Keratinocyte (primary cell): Measurements from ENCODE around the gene VPS50.

Experiments used
- CTCF ChIP-seq, 3 experiments: IDR thresholded peaks in 1 of 3; conservative IDR thresholded peaks in 1 of 3; optimal IDR thresholded peaks in 1 of 3; 2 replicates in 2 of 3; 3 replicates in 1 of 3; pipeline versions ENCODE3 to v1.5.1; 2011; ENCODE audit warnings: low read length in 3 of 3, mild to moderate bottlenecking in 3 of 3, moderate library complexity in 2 of 3, control low read depth in 1 of 3, inconsistent platforms in 1 of 3; ENCODE audit not compliant: insufficient read depth in 2 of 3; ENCODE audit errors: extremely low read depth in 1 of 3
- EZH2 ChIP-seq: IDR thresholded peaks from one replicate; pipeline ENCODE4 v1.6.1; 2012; ENCODE audit warnings: inconsistent platforms, mild to moderate bottlenecking, low read length, moderate library complexity

- TF ChIP-seq CTCF (optimal IDR thresholded peaks at IDR 0.05 in 1 of 3, IDR thresholded peaks at IDR 0.05 in 1 of 3, conservative IDR thresholded peaks at IDR 0.05 in 1 of 3; ENCODE audit: extremely low read depth in 1 of 3, insufficient read depth in 2 of 3, low read length in 3 of 3) (no peak), EZH2 (no peak)
Measured at GRCh38 chr7:93301736-93302135, 69.6 kb downstream of the VPS50 start.
